Hippocampal formation (tissue), 2 donors: ENCODE measurements around the gene ZC3H4.

ENCODE experiments used
- DNase-seq, 2 donors: peaks; one replicate each; lab custom pipeline; 2025; lab: John Stamatoyannopoulos, UW

Gene ZC3H4

DNA sequence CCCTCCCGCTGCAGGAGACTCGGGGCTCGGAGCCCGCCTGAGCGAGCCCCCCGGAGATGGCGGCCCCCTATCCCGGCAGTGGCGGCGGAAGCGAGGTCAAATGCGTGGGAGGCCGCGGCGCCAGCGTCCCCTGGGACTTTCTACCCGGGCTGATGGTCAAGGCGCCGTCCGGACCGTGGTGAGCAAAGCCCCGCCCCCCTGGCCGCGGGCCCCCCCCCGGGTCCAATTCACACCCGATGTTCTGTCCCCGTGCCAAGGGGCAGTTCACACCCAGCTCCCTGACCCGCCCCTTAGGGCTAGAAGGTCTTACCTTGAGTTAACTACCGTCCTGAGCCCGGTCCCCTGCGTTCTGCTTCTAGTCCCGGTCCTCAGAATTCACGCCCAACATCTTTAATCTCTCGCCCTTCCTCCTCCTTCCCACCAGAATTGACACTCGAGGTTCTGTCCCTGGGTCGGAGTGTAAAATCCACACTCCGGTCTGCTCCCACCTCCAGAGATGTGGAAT, 92.5 kb downstream of the ZC3H4 start:
- DNase-seq: no peak

DNA sequence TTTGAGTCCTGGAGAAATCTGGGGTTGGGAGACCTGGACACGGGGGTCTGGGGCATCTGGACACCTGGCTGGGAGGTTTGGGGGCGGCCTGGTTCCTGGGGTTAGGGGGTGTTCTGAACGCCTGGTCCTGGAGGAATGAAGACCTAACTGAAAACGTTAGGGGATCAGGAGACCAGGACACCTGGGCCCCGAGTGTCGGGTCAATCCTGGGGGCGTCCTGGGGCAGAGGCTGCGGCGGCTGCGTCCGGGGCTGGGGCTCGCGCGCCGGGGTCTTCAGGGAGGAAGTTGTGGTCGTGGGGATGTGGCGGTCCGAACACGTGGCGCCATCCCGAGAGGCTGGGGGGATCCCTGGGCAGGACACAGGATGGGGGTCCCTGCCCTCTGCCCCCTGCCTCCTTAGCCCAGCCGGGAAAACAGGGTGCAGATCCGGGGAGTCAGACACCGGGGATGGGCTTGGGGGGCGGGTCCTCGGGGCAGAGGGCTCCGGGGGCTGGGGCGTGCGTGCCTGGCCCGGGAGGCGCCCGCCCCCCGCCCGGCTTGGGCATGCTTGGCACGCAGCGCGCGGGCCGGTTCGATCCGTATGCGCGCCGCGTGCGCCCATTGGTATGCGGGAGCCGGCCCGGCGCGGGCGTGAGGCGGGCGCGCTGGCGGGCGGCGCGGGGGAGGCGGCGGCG, 93.3 kb downstream of the ZC3H4 start:
- no peak for DNase-seq

GRCh38 chr19:47019431-47020041, 94.0 kb downstream of the ZC3H4 start, which contains the start of gene NPAS1:
Gene NPAS1 (plus strand): TSS chr19:47019837. CDS start chr19:47021048, 1,211 bp downstream.
- no peak for DNase-seq

DNA sequence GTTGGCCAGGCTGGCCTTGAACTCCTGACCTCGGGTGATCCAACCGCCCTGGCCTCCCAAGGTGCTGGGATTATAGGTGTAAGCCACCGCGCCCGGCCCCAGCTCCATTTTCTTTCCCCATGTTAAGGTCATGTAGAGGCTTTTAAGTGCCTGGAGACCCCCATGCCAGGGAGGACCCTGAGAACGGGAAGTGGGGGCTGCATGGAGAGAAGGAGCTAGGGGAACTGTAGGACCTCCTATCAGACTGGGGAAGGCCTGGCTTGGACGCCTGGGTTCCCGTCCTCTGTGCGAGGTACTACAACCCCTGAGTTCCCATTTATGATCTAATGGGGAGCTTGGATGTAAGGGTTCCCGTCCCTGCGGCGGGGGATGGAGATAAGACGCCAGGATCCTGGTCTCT, 94.7 kb downstream of the ZC3H4 start:
- no peak for DNase-seq
